ENCODE data around the gene CFAP68.

- no peak for TF ChIP-seq CTCF (IDR thresholded peaks at IDR 0.05)
- no peak for TF ChIP-seq POLR2A (IDR thresholded peaks at IDR 0.05)
These were observed 7.5 kb downstream of the CFAP68 start for GRCh38 chr11:111886844-111887243.

Measured in heart left ventricle (tissue), 13 donors.